ENCODE data around the gene SETBP1. TPM values are rescaled to one million over a fixed set of nuclear protein-coding genes. Genes with fewer than 3 reads are reported as not detected.

The SETBP1 gene
- total RNA-seq, 4 donors from 2014 or later: 3.3 to 86.6 (median 16.3) TPM

GRCh38 chr18:45034179-45034578 is 353.5 kb downstream of the SETBP1 start:
- no peaks in the 10 kb centered on the region for H3K27me3 ChIP-seq
- TF ChIP-seq POLR2A (IDR thresholded peaks at IDR 0.05) (no peak), CTCF (IDR thresholded peaks at IDR 0.05) (no peak)
- no peak overlapping the region for H3K4me3 ChIP-seq
- H3K27ac ChIP-seq: no peak overlapping the region
- H3K9me3 ChIP-seq: no peaks in the 10 kb centered on the region
- DNase-seq: no peak
- no peaks in the 10 kb centered on the region for H3K36me3 ChIP-seq
- H3K4me1 ChIP-seq: no peaks in the 10 kb centered on the region

GRCh38 chr18:45037618-45038017 is 356.9 kb downstream of the SETBP1 start:
- Histone ChIP-seq H3K4me1 (no peaks in the 10 kb centered on the region), H3K4me3 (no peak overlapping the region), H3K27me3 (no peaks in the 10 kb centered on the region), H3K27ac (no peak overlapping the region), H3K9me3 (no peaks in the 10 kb centered on the region), H3K36me3 (no peaks in the 10 kb centered on the region)
- TF ChIP-seq CTCF (IDR thresholded peaks at IDR 0.05) (no peak), POLR2A (IDR thresholded peaks at IDR 0.05) (no peak)
- DNase-seq: no peak

GRCh38 chr18:45039376-45039775 is 358.7 kb downstream of the SETBP1 start:
- Histone ChIP-seq H3K4me3 (no peak overlapping the region), H3K36me3 (no peaks in the 10 kb centered on the region), H3K27ac (no peak overlapping the region), H3K9me3 (no peaks in the 10 kb centered on the region), H3K27me3 (no peaks in the 10 kb centered on the region), H3K4me1 (no peaks in the 10 kb centered on the region)
- TF ChIP-seq POLR2A (IDR thresholded peaks at IDR 0.05): no peak
- TF ChIP-seq CTCF (IDR thresholded peaks at IDR 0.05): no peak
- DNase-seq: no peak

- DNase-seq: no peak
- peaks cover 0 to 5% (median 0%) of the 10 kb centered on the region in 4 donors for H3K4me1 ChIP-seq
- no peaks in the 10 kb centered on the region for H3K36me3 ChIP-seq
- H3K9me3 ChIP-seq: no peaks in the 10 kb centered on the region
- TF ChIP-seq POLR2A (IDR thresholded peaks at IDR 0.05) (no peak), CTCF (IDR thresholded peaks at IDR 0.05) (no peak)
- H3K27ac ChIP-seq: no peak overlapping the region
- H3K27me3 ChIP-seq: no peaks in the 10 kb centered on the region
- no peak overlapping the region for H3K4me3 ChIP-seq
Measured at GRCh38 chr18:45040879-45041278, 360.2 kb downstream of the SETBP1 start.

GRCh38 chr18:45044787-45045186 is 364.1 kb downstream of the SETBP1 start:
- no peaks in the 10 kb centered on the region for H3K9me3 ChIP-seq
- H3K27ac ChIP-seq: no peak overlapping the region
- no peak overlapping the region for H3K4me3 ChIP-seq
- no peaks in the 10 kb centered on the region for H3K36me3 ChIP-seq
- peaks cover 0 to 5% (median 0%) of the 10 kb centered on the region in 4 donors for H3K4me1 ChIP-seq
- TF ChIP-seq POLR2A (IDR thresholded peaks at IDR 0.05): no peak
- TF ChIP-seq CTCF (IDR thresholded peaks at IDR 0.05): no peak
- H3K27me3 ChIP-seq: no peaks in the 10 kb centered on the region
- peak in 2 of 3 donors; percentile 56 for DNase-seq

- H3K9me3 ChIP-seq: no peaks in the 10 kb centered on the region
- peak in 1 of 3 donors; percentile 64 for DNase-seq
- TF ChIP-seq CTCF (IDR thresholded peaks at IDR 0.05): no peak
- no peak for TF ChIP-seq POLR2A (IDR thresholded peaks at IDR 0.05)
Measured at GRCh38 chr18:45046228-45046627, 365.5 kb downstream of the SETBP1 start.

More at GRCh38 chr18:45046228-45046627, 365.5 kb downstream of the SETBP1 start:
- H3K27me3 ChIP-seq: no peaks in the 10 kb centered on the region
- H3K27ac ChIP-seq: no peak overlapping the region
- no peak overlapping the region for H3K4me3 ChIP-seq
- H3K36me3 ChIP-seq: no peaks in the 10 kb centered on the region
- peaks cover 0 to 16% (median 4%) of the 10 kb centered on the region in 4 donors for H3K4me1 ChIP-seq
